GM19468 (cell line): ENCODE measurements around the gene PGPEP1.
"Not testable (repeated sequence)": the region's sequence is repeated elsewhere in the genome, so short reads cannot be mapped to it uniquely, and the experiment has no call there.

Experiments
- ATAC-seq: cut with Tn5 transposase; IDR thresholded peaks from one replicate; pipeline ENCODE4 v1.9.1; 2021; ENCODE audit warnings: mild to moderate bottlenecking, moderate library complexity, moderate number of reproducible peaks; ENCODE audit not compliant: unreplicated experiment; ENCODE audit errors: extremely low read depth

Gene PGPEP1

GRCh38 chr19:18362934-18363542 lies 22.6 kb downstream of the PGPEP1 start:
- ATAC-seq: no peak

GRCh38 chr19:18363787-18364186 lies 23.4 kb downstream of the PGPEP1 start:
- ATAC-seq: no peak

- not testable (repeated sequence) for ATAC-seq
These were observed 24.0 kb downstream of the PGPEP1 start for GRCh38 chr19:18364277-18364825.

DNA sequence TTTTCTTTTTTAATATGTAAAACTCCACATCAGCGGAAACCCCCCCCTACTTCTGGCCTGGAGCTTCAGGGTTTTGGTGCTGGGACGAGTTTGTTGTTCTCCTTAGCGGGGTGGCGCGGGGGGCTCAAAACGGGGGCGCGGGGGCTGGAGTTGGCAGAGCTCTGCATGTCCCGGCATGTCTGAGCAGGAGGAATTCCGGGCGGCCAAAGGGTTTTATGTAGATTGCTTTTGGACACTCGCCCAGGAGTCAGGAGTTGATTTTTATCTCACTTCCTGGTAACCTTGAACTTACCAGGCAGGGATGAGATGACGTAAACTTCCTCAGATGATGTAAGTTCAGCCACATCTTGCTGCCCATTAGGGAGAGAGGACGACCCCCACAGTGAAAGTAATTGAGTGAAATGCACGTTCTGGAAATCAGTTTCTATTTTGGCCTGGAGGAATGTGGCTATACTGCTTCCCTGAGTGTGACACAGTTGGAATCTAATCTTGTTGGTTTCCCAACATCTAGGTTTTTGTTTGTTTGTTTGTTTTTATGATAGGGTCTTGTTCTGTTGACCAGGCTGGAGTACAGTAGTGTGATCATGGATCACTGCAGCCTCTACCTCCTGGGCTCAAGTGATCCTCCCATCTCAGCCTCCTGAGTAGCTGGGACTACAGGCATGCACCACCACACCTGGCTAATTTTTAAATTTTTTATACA lies 24.6 kb downstream of the PGPEP1 start:
- no peak for ATAC-seq

DNA sequence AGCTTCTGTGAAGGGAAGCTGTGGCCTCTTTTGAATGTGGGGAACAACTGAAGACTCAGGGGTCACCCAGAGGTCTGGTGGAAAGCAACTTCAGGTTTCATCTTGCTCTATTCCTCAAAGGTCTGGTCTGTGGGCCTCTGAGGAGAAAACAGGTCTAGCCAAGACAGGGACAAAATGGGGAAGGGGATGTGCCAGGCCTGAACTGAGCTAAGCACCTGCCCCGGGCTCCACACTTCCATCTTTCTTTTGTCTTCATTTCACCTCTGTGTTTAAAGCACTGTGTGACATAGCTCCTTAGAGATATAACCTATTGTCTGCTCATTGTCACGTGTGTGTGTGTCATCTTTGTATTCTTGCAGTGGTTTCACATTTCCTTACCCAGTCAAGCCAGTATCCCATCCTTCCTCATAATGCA lies 25.6 kb downstream of the PGPEP1 start:
- ATAC-seq: no peak

GRCh38 chr19:18368504-18369222 lies 28.3 kb downstream of the PGPEP1 start:
- no peak for ATAC-seq

DNA sequence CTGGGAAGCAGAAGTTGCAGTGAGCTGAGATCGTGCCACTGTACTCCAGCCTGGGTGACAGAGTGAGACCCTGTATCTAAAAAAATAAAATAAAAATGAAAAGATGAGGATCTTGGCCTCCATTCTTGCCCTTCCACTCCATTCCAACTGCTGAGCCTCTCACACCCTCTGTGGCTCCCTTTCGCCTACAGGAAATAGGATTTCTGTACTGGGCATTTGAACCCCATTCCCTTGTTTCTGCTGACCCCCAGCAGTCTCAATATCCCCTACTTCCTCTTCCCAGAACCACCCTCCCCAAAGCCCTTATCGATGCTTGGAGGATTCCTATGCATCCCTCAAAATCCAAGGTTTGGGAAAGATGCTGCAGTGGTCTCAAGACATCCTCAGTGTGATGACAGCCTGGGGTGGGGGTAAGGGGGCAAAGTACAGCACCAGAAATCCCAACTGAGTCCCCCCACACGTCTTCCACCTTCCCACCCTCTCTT lies 33.1 kb downstream of the PGPEP1 start:
- no peak for ATAC-seq

GRCh38 chr19:18373892-18374629 lies 33.7 kb downstream of the PGPEP1 start:
- ATAC-seq: no peak

DNA sequence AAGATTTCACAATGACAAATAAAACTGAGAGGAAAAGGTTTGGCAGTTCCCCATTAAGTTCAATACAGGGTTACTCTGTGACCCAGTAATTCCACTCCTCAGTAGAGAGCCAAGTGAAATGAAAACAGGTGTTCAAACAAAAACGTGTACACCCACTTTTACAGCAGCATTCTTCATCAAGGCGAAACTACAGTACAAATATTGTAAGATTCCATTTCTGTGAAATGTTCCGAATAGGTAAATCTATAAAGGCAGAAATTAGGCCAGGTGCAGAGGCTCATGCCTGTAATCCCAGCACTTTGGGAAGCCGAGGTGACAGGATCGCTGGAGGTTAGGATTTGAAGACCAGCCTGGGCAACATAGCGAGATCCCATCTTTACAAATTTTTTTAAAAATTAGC lies 36.6 kb downstream of the PGPEP1 start:
- no peak for ATAC-seq

GRCh38 chr19:18379803-18380747 lies 39.7 kb downstream of the PGPEP1 start:
- ATAC-seq: no peak

- no peak for ATAC-seq
These were observed 40.4 kb downstream of the PGPEP1 start for GRCh38 chr19:18380843-18381242.

DNA sequence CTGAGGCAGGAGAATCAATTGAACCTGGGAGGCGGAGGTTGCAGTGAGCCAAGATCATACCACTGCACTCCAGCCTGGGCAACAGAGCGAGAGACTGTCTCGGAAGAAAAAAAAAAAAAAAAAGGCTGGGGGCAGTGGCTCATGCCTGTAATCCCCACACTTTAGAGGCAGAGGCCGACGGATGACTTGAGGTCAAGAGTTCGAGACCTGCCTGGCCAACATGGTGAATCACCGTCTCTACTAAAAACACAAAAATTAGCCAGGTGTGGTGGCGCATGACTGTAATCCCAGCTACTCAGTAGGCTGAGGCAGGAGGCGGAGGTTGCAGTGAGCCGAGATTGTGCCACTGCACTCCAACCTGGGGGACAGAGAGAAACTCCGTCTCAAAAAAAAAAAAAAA lies 43.2 kb downstream of the PGPEP1 start:
- not testable (repeated sequence) for ATAC-seq

DNA sequence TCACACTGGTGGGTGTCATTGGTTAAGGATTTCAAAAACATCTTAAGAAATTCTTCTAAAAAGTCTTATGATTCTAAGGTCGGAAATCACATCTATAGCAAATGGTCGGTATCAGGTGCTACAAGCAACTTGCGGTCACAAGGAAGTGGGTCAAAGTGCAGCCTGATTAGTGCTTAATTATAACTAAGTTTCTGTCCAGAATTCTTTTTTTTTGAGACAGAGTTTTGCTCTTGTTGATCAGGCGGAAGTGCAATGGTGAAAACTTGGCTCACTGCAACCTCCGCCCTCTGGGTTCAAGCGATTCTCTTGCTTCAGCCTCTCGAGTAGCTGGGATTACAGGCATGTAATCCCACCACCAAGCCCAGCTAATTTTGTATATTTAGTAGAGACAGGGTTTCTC lies 44.4 kb downstream of the PGPEP1 start:
- no peak for ATAC-seq

GRCh38 chr19:18385359-18385674 lies 44.9 kb downstream of the PGPEP1 start:
- no peak for ATAC-seq

- ATAC-seq: no peak
These were observed 45.5 kb downstream of the PGPEP1 start, which contains the start of gene GDF15 for GRCh38 chr19:18385675-18386542. GDF15 (plus strand) TSS chr19:18386158; CDS start chr19:18386190, 32 bp downstream.

DNA sequence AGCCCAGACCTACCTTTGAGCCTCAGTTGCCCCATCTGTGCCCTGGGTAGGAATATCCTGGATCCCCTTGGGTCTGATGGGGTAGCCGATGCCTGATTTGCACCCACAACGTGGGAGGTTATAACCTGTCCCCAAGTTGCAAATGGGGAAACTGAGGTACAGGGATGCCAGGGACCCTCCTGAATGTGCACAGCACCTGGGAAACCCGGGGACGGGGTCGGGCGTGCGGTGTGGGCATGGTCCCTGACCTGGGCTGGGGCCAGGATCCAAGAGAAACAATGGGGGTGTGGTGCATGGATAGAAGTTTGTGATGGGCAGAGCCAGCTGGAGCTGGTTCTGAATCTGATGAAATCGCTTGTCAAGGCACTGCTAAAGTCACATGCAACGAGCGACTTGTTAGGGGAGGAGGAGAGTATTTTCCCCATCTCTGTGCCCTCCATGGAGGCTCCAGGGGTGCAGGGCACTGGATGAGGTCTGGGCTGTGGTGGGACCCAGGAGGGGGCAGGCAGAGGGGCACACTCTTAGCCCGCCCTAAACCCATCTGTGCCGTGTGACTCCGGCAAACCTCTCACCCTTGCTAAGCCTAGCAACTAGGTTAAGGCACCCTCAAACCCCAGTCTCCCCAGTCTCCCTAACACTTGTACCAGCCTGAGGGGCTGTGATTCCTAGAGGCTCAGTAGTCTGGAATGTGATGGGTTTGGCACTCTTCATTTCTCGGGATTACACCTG lies 46.3 kb downstream of the PGPEP1 start:
- no peak for ATAC-seq

- no peak for ATAC-seq
These were observed 47.9 kb downstream of the PGPEP1 start for GRCh38 chr19:18388100-18388959.
